HG03520 (cell line): ENCODE data around the gene ANGPTL3.
"Not testable (repeated sequence)": the region's sequence is repeated elsewhere in the genome, so short reads cannot be mapped to it uniquely, and the experiment has no call there.

Experiments
- ATAC-seq: cut with Tn5 transposase; IDR thresholded peaks from one replicate; pipeline ENCODE4 v1.9.1; 2021; ENCODE audit warnings: mild to moderate bottlenecking, moderate library complexity; ENCODE audit not compliant: unreplicated experiment

ANGPTL3 gene

GRCh38 chr1:62597281-62597680, at the start of gene ANGPTL3:
Gene ANGPTL3, plus strand, starts transcription at chr1:62597520. Its CDS starts 47 bp downstream, at chr1:62597567.
- ATAC-seq, result no peak

DNA sequence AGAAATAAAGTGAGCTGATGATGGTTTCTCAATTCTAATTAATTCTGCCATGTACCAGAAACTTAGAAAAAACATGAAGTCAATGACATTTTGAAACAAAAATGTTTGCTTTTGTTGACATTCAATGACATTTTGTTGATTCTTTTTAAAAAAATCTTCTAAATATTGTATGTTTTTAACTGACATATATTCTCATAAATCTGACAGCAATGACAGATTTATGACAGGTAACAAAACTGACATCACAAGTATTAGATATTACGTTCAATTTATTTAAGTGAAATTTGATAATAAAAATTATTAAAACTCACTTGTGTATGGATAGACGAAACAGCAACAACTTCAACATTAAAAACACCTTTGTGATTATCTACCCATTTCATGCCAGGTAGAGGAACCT, 36.0 kb upstream of the ANGPTL3 start:
- no peak for ATAC-seq

GRCh38 chr1:62567182-62567581, 30.1 kb upstream of the ANGPTL3 start:
- ATAC-seq, result not testable (repeated sequence)

- not testable (repeated sequence) for ATAC-seq
Measured at GRCh38 chr1:62567926-62568325, 29.4 kb upstream of the ANGPTL3 start.

- ATAC-seq, result not testable (repeated sequence)
Measured at GRCh38 chr1:62571517-62571916, 25.8 kb upstream of the ANGPTL3 start.

DNA sequence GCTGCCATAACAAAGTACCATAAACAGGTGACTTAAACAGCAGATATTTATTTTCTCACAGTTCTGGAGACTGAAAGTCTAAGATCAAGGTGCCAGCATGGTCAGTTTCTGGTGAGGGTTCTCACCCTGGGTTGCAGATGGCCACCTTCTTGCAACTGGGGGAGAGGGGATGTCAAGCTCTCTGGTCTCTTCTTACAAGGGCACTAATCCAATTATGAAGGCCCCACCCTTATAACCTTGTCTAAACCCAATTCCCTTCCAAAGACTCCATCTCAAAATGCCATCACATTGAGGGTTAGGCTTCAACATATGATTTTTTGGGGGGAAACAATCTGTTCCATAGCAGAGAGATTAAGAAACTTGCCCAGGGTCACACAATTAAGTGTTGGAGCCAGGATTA, 24.8 kb upstream of the ANGPTL3 start:
- ATAC-seq, result no peak

DNA sequence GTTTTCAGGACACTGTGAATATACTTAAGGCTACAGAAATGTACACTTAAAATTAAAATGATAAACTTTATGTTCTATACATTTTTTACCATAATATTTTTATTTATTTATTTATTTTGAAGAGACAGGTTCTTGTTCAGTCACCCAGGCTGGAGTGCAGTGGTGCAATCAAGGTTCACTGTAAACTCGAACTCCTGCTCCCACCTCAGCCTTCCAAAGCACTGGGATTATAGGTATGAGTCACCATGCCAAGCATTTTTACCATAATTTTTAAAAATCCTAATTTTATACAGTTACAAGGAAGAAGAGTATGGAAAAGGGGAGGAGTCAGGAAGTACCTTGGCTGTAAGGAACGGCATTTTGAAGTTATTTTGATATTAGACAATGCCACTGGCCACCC, 23.6 kb upstream of the ANGPTL3 start:
- no peak for ATAC-seq

DNA sequence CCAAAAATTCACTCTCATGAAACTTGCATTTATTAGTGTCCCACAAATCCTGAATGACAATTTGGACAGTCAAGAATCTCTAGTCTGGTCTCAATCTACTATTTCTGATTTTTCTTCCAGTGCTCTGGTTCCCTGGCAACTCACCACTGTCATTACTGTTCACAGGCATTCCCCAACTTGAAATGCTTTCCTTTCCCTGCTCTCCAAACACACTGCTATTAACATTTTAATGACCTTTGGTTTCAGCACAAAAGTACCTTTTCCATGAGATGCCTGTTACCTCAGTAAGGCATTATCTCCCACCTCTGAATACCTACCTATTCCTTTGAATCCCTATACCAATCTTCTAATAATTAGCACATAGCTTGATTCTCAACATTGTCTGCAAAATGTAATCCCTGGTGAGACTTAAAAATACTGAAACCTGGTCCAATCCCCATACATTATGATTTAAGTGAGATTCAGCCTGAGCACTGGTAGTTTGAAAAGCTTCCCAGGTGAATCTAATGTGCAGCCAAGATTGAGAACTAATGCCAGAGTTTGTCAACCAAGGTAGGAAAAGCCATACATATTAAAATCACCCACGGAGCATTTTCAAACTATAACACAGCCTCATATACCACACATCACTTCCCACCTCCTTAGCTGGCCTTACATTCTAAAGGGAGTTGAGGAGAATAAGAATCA, 11.7 kb upstream of the ANGPTL3 start:
- no peak for ATAC-seq

GRCh38 chr1:62588000-62588399, 9.3 kb upstream of the ANGPTL3 start:
- no peak for ATAC-seq

- no peak for ATAC-seq
Measured at GRCh38 chr1:62589321-62589720, 8.0 kb upstream of the ANGPTL3 start.

DNA sequence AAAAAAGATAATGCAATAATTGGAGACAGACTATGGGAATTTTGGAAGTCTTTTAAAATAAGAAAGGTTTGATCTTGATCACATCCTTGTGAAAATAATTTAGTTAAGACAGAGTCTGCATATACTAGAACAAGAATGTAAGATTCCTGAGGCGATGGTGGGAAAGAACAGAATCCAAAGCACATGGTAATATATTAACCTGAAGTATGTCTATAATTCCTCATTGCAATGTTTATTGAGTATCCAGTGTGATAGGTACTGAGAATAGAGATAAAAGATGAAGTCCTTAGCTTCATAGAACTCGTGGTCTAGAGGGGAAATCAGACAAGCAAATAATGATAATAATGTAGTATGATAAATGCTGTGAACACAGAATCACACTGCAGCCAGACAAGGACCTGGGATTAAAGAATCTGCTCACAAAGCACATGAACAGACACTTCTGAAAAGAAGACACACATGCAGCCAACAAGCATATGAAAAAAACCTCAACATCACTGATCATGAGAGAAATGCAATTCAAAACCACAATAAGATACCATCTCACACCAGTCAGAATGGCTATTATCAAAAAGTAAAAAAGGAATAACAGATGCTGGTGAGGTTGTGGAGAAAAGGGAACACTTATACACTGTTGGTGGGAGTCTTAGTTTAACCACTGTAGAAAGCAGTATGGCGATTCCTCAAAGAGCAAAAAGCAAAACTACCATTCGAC, 6.9 kb upstream of the ANGPTL3 start:
- ATAC-seq, result no peak

DNA sequence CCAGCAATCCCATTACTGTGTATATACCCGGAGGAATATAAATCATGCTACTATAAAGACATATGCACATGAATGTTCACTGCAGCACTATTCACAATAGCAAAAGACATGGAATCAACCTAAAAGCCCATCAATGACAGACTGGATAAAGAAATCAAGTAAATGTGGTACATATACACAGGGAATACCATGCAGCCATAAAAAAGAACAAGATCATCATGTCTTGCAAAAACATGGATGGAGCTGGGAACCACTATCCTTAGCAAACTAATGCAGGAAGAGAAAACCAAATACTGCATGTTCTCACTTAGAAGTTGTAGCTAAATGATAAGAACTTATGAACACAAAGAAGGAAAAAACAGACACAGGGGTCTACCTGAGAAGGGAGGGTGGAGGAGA, 6.4 kb upstream of the ANGPTL3 start:
- no peak for ATAC-seq

GRCh38 chr1:62593825-62594394, 3.4 kb upstream of the ANGPTL3 start:
- no peak for ATAC-seq

GRCh38 chr1:62595647-62596046, 1.7 kb upstream of the ANGPTL3 start:
- no peak for ATAC-seq

- ATAC-seq, result no peak
Measured at GRCh38 chr1:62599044-62599443, 1.7 kb downstream of the ANGPTL3 start.

DNA sequence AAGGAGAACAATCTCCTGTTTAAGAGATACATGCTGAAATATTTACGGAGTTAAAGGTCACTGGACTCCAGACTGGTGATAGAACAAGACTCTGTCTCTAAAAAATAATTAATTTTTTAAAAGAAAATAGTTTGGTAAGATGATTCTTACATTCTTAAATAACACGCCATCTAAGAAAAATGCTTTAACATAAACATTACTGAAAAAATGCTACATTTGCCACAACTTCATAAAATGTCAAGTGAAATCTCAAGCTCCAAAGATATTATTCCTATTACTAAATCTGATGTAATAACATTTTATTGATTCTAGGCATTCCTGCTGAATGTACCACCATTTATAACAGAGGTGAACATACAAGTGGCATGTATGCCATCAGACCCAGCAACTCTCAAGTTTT, 4.1 kb downstream of the ANGPTL3 start:
- ATAC-seq, result no peak

- no peak for ATAC-seq
Measured at GRCh38 chr1:62608905-62609304, 11.6 kb downstream of the ANGPTL3 start.

- not testable (repeated sequence) for ATAC-seq
Measured at GRCh38 chr1:62610588-62610987, 13.3 kb downstream of the ANGPTL3 start.

DNA sequence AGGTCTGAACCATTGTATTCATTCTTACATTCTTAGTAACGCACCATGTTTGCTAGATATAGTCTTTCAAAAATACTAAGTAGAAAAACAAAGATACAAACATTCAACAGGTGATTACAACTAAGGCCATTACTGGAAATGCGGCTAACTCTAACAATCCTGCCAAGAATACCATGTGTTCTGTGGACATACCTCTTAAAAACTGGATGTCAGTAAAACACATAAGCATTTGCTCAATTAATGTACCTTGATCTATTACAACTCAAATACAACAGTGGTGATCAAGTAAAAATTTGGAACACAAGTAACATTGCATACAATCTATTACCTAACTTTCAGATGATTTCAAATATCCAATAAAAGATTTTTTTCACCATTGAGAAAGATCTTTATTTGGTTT, 15.4 kb downstream of the ANGPTL3 start:
- ATAC-seq, result no peak

- peak; percentile 94 for ATAC-seq
Measured at GRCh38 chr1:62613325-62613727, 16.0 kb downstream of the ANGPTL3 start.

DNA sequence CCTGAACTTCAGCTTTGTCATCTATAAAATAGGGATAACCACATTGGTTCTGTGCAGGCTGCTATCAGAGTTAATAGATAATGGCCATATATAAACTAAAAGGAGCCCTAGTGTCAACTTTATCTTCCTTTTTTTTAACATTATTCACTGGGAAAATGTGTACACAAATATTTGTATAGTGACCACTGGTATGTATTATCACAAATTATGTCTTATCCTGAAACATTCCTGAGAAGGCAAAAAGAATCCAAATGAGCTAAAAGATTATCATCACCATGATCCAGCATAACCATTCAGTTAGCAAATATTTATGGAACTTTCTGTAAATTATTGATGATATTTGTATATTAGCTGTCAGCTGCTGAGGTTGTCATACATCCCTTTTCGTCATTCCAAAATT, 16.6 kb downstream of the ANGPTL3 start:
- ATAC-seq, result no peak

DNA sequence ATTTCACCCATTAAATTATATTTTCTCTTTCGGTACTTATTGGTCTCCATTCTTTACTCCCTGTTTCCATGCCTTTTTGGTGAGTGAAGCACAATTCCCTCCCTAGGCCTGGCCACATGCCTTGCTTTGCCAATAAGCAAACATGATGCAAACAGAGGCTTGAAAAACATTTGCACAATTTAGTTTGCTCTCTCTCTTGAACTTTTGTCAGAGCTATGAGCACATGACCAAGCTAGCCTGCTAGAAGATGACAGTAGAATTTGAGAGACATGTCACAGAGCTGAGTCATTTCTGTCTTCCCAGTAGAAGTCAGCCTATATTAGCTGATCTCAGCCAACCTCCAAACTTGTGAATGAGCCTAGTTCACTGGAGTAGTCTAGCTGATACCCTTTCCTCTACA, 24.6 kb downstream of the ANGPTL3 start:
- ATAC-seq, result peak; percentile 92
